ENCODE results near the gene ACOT12. TPM values are rescaled to one million over a fixed set of nuclear protein-coding genes. Genes with fewer than 3 reads are reported as not detected.
"Not testable (repeated sequence)": the region's sequence is repeated elsewhere in the genome, so short reads cannot be mapped to it uniquely, and the experiment has no call there.

Gene ACOT12
- polyA plus RNA-seq, 1 donor (not counting 4 experiments of a cell fraction or from before 2014, with no cell fraction given): not detected

- no peaks in the 10 kb centered on the region for H3K36me3 ChIP-seq (ENCODE audit: control insufficient read depth in 2 of 2, extremely low read depth in 1 of 2, insufficient read depth in 2 of 2, low read length in 2 of 2)
- no peaks in the 10 kb centered on the region for H4K20me1 ChIP-seq (ENCODE audit: control insufficient read depth, extremely low read depth, insufficient read depth, low read length)
- FAIRE-seq (no peak), DNase-seq (ENCODE audit: low read depth, low spot score) (no peak)
- H3K4me2 ChIP-seq (ENCODE audit: control insufficient read depth, extremely low read depth, insufficient read depth, low read depth, low read length): no peak overlapping the region
- TF ChIP-seq EZH2 (IDR thresholded peaks at IDR 0.05; ENCODE audit: low read length): no peak
- TF ChIP-seq CTCF (optimal IDR thresholded peaks at IDR 0.05 in 1 of 3, IDR thresholded peaks at IDR 0.05 in 1 of 3, conservative IDR thresholded peaks at IDR 0.05 in 1 of 3; ENCODE audit: extremely low read depth in 1 of 3, insufficient read depth in 2 of 3, low read length in 3 of 3): no peak
- H3K4me1 ChIP-seq (ENCODE audit: control insufficient read depth, extremely low read depth, insufficient read depth, low read length): no peaks in the 10 kb centered on the region
- H3K79me2 ChIP-seq (ENCODE audit: control insufficient read depth, insufficient read depth, low read length): no peaks in the 10 kb centered on the region
- dilution Hi-C loops (cut with MboI; ENCODE audit: extremely low pct_ligation_motif_present, low sequenced_read_pairs): no loop called here
- no peaks in the 10 kb centered on the region for H3K9me1 ChIP-seq (ENCODE audit: control insufficient read depth, extremely low read depth, insufficient read depth, low read length)
- no peak overlapping the region for H3K4me3 ChIP-seq (ENCODE audit: control insufficient read depth in 2 of 3, extremely low read depth in 1 of 3, insufficient read depth in 2 of 3, low read depth in 1 of 3, low read length in 3 of 3)
- no peak overlapping the region for H2AFZ ChIP-seq (ENCODE audit: control insufficient read depth, low read length)
- H3K27ac ChIP-seq (ENCODE audit: control insufficient read depth, insufficient read depth, low read length): no peak overlapping the region
- no peaks in the 10 kb centered on the region for H3K9me3 ChIP-seq (ENCODE audit: control insufficient read depth, low read depth, low read length)
- no peak overlapping the region for H3K9ac ChIP-seq (ENCODE audit: control insufficient read depth, extremely low read depth, insufficient read depth, low read length)
- H3K27me3 ChIP-seq (ENCODE audit: control insufficient read depth, extremely low read depth, insufficient read depth, low read length): no peaks in the 10 kb centered on the region
Observed at GRCh38 chr5:81408496-81408895, 14.6 kb upstream of the ACOT12 start.

GRCh38 chr5:81407811-81408210 lies 13.9 kb upstream of the ACOT12 start:
- H4K20me1 ChIP-seq (ENCODE audit: control insufficient read depth, extremely low read depth, insufficient read depth, low read length); H3K27me3 ChIP-seq (ENCODE audit: control insufficient read depth, extremely low read depth, insufficient read depth, low read length); H3K9me3 ChIP-seq (ENCODE audit: control insufficient read depth, low read depth, low read length); H3K4me1 ChIP-seq (ENCODE audit: control insufficient read depth, extremely low read depth, insufficient read depth, low read length); H2AFZ ChIP-seq (ENCODE audit: control insufficient read depth, low read length); FAIRE-seq; H3K4me2 ChIP-seq (ENCODE audit: control insufficient read depth, extremely low read depth, insufficient read depth, low read depth, low read length); H3K9me1 ChIP-seq (ENCODE audit: control insufficient read depth, extremely low read depth, insufficient read depth, low read length); H3K9ac ChIP-seq (ENCODE audit: control insufficient read depth, extremely low read depth, insufficient read depth, low read length); H3K4me3 ChIP-seq (ENCODE audit: control insufficient read depth in 2 of 3, extremely low read depth in 1 of 3, insufficient read depth in 2 of 3, low read depth in 1 of 3, low read length in 3 of 3); H3K79me2 ChIP-seq (ENCODE audit: control insufficient read depth, insufficient read depth, low read length); H3K27ac ChIP-seq (ENCODE audit: control insufficient read depth, insufficient read depth, low read length); dilution Hi-C loops (cut with MboI; ENCODE audit: extremely low pct_ligation_motif_present, low sequenced_read_pairs); DNase-seq (ENCODE audit: low read depth, low spot score); H3K36me3 ChIP-seq (ENCODE audit: control insufficient read depth in 2 of 2, extremely low read depth in 1 of 2, insufficient read depth in 2 of 2, low read length in 2 of 2): not testable (repeated sequence)

- Histone ChIP-seq H3K36me3 (ENCODE audit: control insufficient read depth in 2 of 2, extremely low read depth in 1 of 2, insufficient read depth in 2 of 2, low read length in 2 of 2) (no peaks in the 10 kb centered on the region), H3K9me1 (ENCODE audit: control insufficient read depth, extremely low read depth, insufficient read depth, low read length) (no peaks in the 10 kb centered on the region), H3K27me3 (ENCODE audit: control insufficient read depth, extremely low read depth, insufficient read depth, low read length) (no peaks in the 10 kb centered on the region), H3K27ac (ENCODE audit: control insufficient read depth, insufficient read depth, low read length) (no peak overlapping the region), H3K4me1 (ENCODE audit: control insufficient read depth, extremely low read depth, insufficient read depth, low read length) (no peaks in the 10 kb centered on the region), H3K79me2 (ENCODE audit: control insufficient read depth, insufficient read depth, low read length) (no peaks in the 10 kb centered on the region), H4K20me1 (ENCODE audit: control insufficient read depth, extremely low read depth, insufficient read depth, low read length) (no peaks in the 10 kb centered on the region), H2AFZ (ENCODE audit: control insufficient read depth, low read length) (no peak overlapping the region), H3K9ac (ENCODE audit: control insufficient read depth, extremely low read depth, insufficient read depth, low read length) (no peak overlapping the region), H3K4me3 (ENCODE audit: control insufficient read depth in 2 of 3, extremely low read depth in 1 of 3, insufficient read depth in 2 of 3, low read depth in 1 of 3, low read length in 3 of 3) (no peak overlapping the region), H3K4me2 (ENCODE audit: control insufficient read depth, extremely low read depth, insufficient read depth, low read depth, low read length) (no peak overlapping the region), H3K9me3 (ENCODE audit: control insufficient read depth, low read depth, low read length) (no peaks in the 10 kb centered on the region)
- dilution Hi-C loops (cut with MboI; ENCODE audit: extremely low pct_ligation_motif_present, low sequenced_read_pairs): no loop called here
- DNase-seq (ENCODE audit: low read depth, low spot score) (no peak), FAIRE-seq (no peak)
- TF ChIP-seq EZH2 (IDR thresholded peaks at IDR 0.05; ENCODE audit: low read length) (no peak), CTCF (optimal IDR thresholded peaks at IDR 0.05 in 1 of 3, IDR thresholded peaks at IDR 0.05 in 1 of 3, conservative IDR thresholded peaks at IDR 0.05 in 1 of 3; ENCODE audit: extremely low read depth in 1 of 3, insufficient read depth in 2 of 3, low read length in 3 of 3) (no peak)
Observed at GRCh38 chr5:81405126-81405891, 11.4 kb upstream of the ACOT12 start.

Measured in keratinocyte (primary cell).